HEK293 (cell line): ENCODE results near the gene TMC3.

ENCODE experiments used
- BCL11A ChIP-seq: fragments of 450-650 bp; formaldehyde crosslinking; IDR thresholded peaks from 2 replicates; pipeline ENCODE4 v1.5.1; 2016; ENCODE audit warnings: low read depth, missing biosample characterization, missing genetic modification characterization
- ZNF175 ChIP-seq: fragments of 450-650 bp; formaldehyde crosslinking; IDR thresholded peaks from 2 replicates; pipeline ENCODE4 v1.5.1; 2016; ENCODE audit warnings: missing biosample characterization, missing genetic modification characterization
- ZNF266 ChIP-seq: fragments of 450-650 bp; formaldehyde crosslinking; IDR thresholded peaks from 2 replicates; pipeline ENCODE4 v1.5.1; 2016; ENCODE audit warnings: missing biosample characterization, missing genetic modification characterization, low read depth
- ZSCAN16 ChIP-seq: fragments of 450-650 bp; formaldehyde crosslinking; IDR thresholded peaks from 2 replicates; pipeline ENCODE4 v1.5.1; 2016; ENCODE audit warnings: missing biosample characterization, missing genetic modification characterization
- TF ChIP-seq, protein P1 (sequence below): fragments of 450-650 bp; formaldehyde crosslinking; IDR thresholded peaks from 2 replicates; pipeline ENCODE4 v1.5.1; 2016; ENCODE audit warnings: missing biosample characterization, missing genetic modification characterization
- TF ChIP-seq, protein P2 (sequence below): fragments of 450-650 bp; formaldehyde crosslinking; IDR thresholded peaks from 2 replicates; pipeline ENCODE4 v1.5.1; 2016; ENCODE audit warnings: missing biosample characterization, missing genetic modification characterization
- TF ChIP-seq, protein P3 (sequence below): sonication (generic); formaldehyde crosslinking; IDR thresholded peaks from 2 replicates; pipeline ENCODE4 v1.8.1; 2022; ENCODE audit warnings: mild to moderate bottlenecking, moderate library complexity, missing genetic modification reagents

DNA sequence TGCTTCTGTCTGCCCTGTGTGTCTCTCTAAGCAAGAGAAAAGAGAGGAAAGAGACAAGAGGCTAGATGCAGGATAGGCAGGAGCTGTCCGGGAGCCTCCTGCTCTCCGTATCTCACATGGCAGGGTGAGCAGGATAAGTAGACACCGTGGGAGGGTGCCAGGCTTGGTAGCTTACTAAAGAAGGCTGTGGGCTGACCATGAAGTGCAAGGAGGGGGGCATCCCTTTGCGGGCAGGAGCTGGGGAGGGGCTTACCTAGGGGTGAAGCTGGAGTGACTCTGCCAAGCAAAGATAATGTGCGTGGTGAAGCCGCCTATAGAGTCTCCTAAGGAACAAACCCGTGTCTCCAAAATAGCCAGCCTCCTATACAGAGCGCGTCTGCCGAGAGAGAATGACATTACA lies 33.7 kb upstream of the TMC3 start:
- TF ChIP-seq ZNF175 (no peak), BCL11A (tag by site-specific recombination) (no peak), ZSCAN16 (no peak), ZNF266 (no peak)
- TF ChIP-seq, protein P1, sequence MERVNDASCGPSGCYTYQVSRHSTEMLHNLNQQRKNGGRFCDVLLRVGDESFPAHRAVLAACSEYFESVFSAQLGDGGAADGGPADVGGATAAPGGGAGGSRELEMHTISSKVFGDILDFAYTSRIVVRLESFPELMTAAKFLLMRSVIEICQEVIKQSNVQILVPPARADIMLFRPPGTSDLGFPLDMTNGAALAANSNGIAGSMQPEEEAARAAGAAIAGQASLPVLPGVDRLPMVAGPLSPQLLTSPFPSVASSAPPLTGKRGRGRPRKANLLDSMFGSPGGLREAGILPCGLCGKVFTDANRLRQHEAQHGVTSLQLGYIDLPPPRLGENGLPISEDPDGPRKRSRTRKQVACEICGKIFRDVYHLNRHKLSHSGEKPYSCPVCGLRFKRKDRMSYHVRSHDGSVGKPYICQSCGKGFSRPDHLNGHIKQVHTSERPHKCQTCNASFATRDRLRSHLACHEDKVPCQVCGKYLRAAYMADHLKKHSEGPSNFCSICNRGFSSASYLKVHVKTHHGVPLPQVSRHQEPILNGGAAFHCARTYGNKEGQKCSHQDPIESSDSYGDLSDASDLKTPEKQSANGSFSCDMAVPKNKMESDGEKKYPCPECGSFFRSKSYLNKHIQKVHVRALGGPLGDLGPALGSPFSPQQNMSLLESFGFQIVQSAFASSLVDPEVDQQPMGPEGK, result no peak
- TF ChIP-seq, protein P2, sequence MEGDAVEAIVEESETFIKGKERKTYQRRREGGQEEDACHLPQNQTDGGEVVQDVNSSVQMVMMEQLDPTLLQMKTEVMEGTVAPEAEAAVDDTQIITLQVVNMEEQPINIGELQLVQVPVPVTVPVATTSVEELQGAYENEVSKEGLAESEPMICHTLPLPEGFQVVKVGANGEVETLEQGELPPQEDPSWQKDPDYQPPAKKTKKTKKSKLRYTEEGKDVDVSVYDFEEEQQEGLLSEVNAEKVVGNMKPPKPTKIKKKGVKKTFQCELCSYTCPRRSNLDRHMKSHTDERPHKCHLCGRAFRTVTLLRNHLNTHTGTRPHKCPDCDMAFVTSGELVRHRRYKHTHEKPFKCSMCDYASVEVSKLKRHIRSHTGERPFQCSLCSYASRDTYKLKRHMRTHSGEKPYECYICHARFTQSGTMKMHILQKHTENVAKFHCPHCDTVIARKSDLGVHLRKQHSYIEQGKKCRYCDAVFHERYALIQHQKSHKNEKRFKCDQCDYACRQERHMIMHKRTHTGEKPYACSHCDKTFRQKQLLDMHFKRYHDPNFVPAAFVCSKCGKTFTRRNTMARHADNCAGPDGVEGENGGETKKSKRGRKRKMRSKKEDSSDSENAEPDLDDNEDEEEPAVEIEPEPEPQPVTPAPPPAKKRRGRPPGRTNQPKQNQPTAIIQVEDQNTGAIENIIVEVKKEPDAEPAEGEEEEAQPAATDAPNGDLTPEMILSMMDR, result no peak
- TF ChIP-seq, protein P3, sequence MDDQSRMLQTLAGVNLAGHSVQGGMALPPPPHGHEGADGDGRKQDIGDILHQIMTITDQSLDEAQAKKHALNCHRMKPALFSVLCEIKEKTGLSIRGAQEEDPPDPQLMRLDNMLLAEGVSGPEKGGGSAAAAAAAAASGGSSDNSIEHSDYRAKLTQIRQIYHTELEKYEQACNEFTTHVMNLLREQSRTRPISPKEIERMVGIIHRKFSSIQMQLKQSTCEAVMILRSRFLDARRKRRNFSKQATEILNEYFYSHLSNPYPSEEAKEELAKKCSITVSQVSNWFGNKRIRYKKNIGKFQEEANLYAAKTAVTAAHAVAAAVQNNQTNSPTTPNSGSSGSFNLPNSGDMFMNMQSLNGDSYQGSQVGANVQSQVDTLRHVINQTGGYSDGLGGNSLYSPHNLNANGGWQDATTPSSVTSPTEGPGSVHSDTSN (CRISPR knock-in tag), result no peak
